GM18511 (cell line): ENCODE data around the gene SLC24A3.

Experiments used
- ATAC-seq: cut with Tn5 transposase; IDR thresholded peaks from one replicate; pipeline ENCODE4 v1.9.1; 2021; ENCODE audit warnings: mild to moderate bottlenecking, moderate library complexity; ENCODE audit not compliant: unreplicated experiment

Gene SLC24A3

GRCh38 chr20:19492687-19493336 is 280.4 kb downstream of the SLC24A3 start:
- ATAC-seq, result no peak

- ATAC-seq, result no peak
These were observed 281.5 kb downstream of the SLC24A3 start for GRCh38 chr20:19493794-19494495.

GRCh38 chr20:19495905-19496703 is 283.7 kb downstream of the SLC24A3 start:
- no peak for ATAC-seq

- ATAC-seq, result no peak
These were observed 284.6 kb downstream of the SLC24A3 start for GRCh38 chr20:19497064-19497463.

GRCh38 chr20:19498756-19499155 is 286.3 kb downstream of the SLC24A3 start:
- no peak for ATAC-seq

- no peak for ATAC-seq
These were observed 289.2 kb downstream of the SLC24A3 start for GRCh38 chr20:19501476-19502115.

- ATAC-seq, result no peak
These were observed 289.7 kb downstream of the SLC24A3 start for GRCh38 chr20:19502169-19502568.

- no peak for ATAC-seq
These were observed 291.8 kb downstream of the SLC24A3 start for GRCh38 chr20:19504251-19504650.

GRCh38 chr20:19506021-19506420 is 293.6 kb downstream of the SLC24A3 start:
- no peak for ATAC-seq

GRCh38 chr20:19508449-19508848 is 296.0 kb downstream of the SLC24A3 start:
- no peak for ATAC-seq

GRCh38 chr20:19510611-19511010 is 298.2 kb downstream of the SLC24A3 start:
- ATAC-seq, result no peak

GRCh38 chr20:19511931-19512330 is 299.5 kb downstream of the SLC24A3 start:
- no peak for ATAC-seq

GRCh38 chr20:19512886-19513677 is 300.6 kb downstream of the SLC24A3 start:
- ATAC-seq, result no peak

GRCh38 chr20:19515074-19515473 is 302.6 kb downstream of the SLC24A3 start:
- ATAC-seq, result no peak

GRCh38 chr20:19519466-19519865 is 307.0 kb downstream of the SLC24A3 start:
- ATAC-seq, result no peak

- no peak for ATAC-seq
These were observed 307.8 kb downstream of the SLC24A3 start for GRCh38 chr20:19520261-19520660.

- ATAC-seq, result no peak
These were observed 309.8 kb downstream of the SLC24A3 start for GRCh38 chr20:19522071-19522801.

- no peak for ATAC-seq
These were observed 310.6 kb downstream of the SLC24A3 start for GRCh38 chr20:19522836-19523590.

GRCh38 chr20:19524691-19525090 is 312.2 kb downstream of the SLC24A3 start:
- no peak for ATAC-seq
